H9 (cell line): ENCODE data around the gene CLMN. TPM values are rescaled to one million over a fixed set of nuclear protein-coding genes. Genes with fewer than 3 reads are reported as not detected.

Source experiments
- DNase-seq: peaks from one replicate; pipeline ENCODE4 v3.0.0-alpha.2; 2017
- H2AFZ ChIP-seq: one replicate; pipeline ENCODE4 v1.6.1; 2013; ENCODE audit warnings: mild to moderate bottlenecking, low read length, control low read depth, moderate library complexity
- H2AK5ac ChIP-seq: 2 replicates; pipeline ENCODE4 v1.6.1; 2013; ENCODE audit warnings: low read length, control low read depth, mixed read lengths; ENCODE audit not compliant: insufficient read length
- H2BK120ac ChIP-seq: one replicate; pipeline ENCODE4 v1.6.1; 2013; ENCODE audit warnings: low read depth, mild to moderate bottlenecking, low read length, control low read depth, inconsistent platforms; ENCODE audit not compliant: poor library complexity, severe bottlenecking
- H2BK12ac ChIP-seq: 2 replicates; pipeline ENCODE4 v1.6.1; 2013; ENCODE audit warnings: low read length, control low read depth, mixed read lengths, low read depth; ENCODE audit not compliant: insufficient read length
- H2BK15ac ChIP-seq: 2 replicates; pipeline ENCODE4 v1.6.1; 2013; ENCODE audit warnings: low read depth, low read length, control low read depth
- H2BK20ac ChIP-seq: one replicate; pipeline ENCODE4 v1.6.1; 2013; ENCODE audit warnings: low read depth, mild to moderate bottlenecking, low read length, control low read depth, inconsistent platforms; ENCODE audit not compliant: poor library complexity, severe bottlenecking
- H2BK5ac ChIP-seq: 2 replicates; pipeline ENCODE4 v1.6.1; 2013; ENCODE audit warnings: low read length, control low read depth, mixed read lengths; ENCODE audit not compliant: insufficient read length
- H3K14ac ChIP-seq: 2 replicates; pipeline ENCODE4 v1.6.1; 2013; ENCODE audit warnings: low read length, control low read depth; ENCODE audit not compliant: insufficient read depth
- H3K18ac ChIP-seq: 2 replicates; pipeline ENCODE4 v1.6.1; 2013; ENCODE audit warnings: low read depth, mild to moderate bottlenecking, mixed read lengths, low read length, control low read depth; ENCODE audit not compliant: insufficient read length
- H3K23ac ChIP-seq: 2 replicates; pipeline ENCODE4 v1.6.1; 2013; ENCODE audit warnings: low read length, control low read depth, mixed read lengths, low read depth; ENCODE audit not compliant: insufficient read length
- H3K23me2 ChIP-seq: 2 replicates; pipeline ENCODE4 v1.6.1; 2013; ENCODE audit warnings: low read depth, mild to moderate bottlenecking, mixed read lengths, low read length, control low read depth; ENCODE audit not compliant: insufficient read length, poor library complexity, severe bottlenecking
- H3K27ac ChIP-seq: 2 replicates; pipeline ENCODE4 v1.5.1; 2013; ENCODE audit warnings: low read length, control low read depth, mixed read lengths, low read depth; ENCODE audit not compliant: insufficient read length
- H3K27me3 ChIP-seq: 2 replicates; pipeline ENCODE4 v1.6.1; 2013; ENCODE audit warnings: low read length, control low read depth, inconsistent platforms; ENCODE audit not compliant: insufficient read depth
- H3K4ac ChIP-seq: 2 replicates; pipeline ENCODE4 v1.6.1; 2013; ENCODE audit warnings: low read depth, mild to moderate bottlenecking, control low read depth, inconsistent platforms, low read length, moderate library complexity
- H3K4me1 ChIP-seq: 2 replicates; pipeline ENCODE4 v1.6.1; 2013; ENCODE audit warnings: low read length, control low read depth, inconsistent platforms; ENCODE audit not compliant: insufficient read depth
- H3K4me2 ChIP-seq: 2 replicates; pipeline ENCODE4 v1.6.1; 2013; ENCODE audit warnings: low read length, control low read depth, mixed read lengths; ENCODE audit not compliant: insufficient read length, insufficient read depth
- H3K56ac ChIP-seq: 2 replicates; pipeline ENCODE4 v1.6.1; 2013; ENCODE audit warnings: low read depth, mild to moderate bottlenecking, mixed read lengths, low read length, control low read depth; ENCODE audit not compliant: insufficient read length
- H3K79me1 ChIP-seq: 2 replicates; pipeline ENCODE4 v1.6.1; 2013; ENCODE audit warnings: low read depth, mild to moderate bottlenecking, moderate library complexity, low read length, control low read depth, inconsistent platforms; ENCODE audit not compliant: insufficient read depth, poor library complexity, severe bottlenecking
- H3K79me2 ChIP-seq: 2 replicates; pipeline ENCODE4 v1.6.1; 2013; ENCODE audit warnings: low read length, control low read depth, inconsistent platforms; ENCODE audit not compliant: insufficient read depth
- H3K9ac ChIP-seq: 2 replicates; pipeline ENCODE4 v1.6.1; 2013; ENCODE audit warnings: low read length, control low read depth, mixed read lengths; ENCODE audit not compliant: insufficient read length; ENCODE audit errors: extremely low read depth
- H3K9me3 ChIP-seq: one replicate; pipeline ENCODE4 v1.6.1; 2013; ENCODE audit warnings: low read depth, low read length, inconsistent platforms; ENCODE audit not compliant: control insufficient read depth
- H3T11ph ChIP-seq: one replicate; pipeline ENCODE4 v1.6.1; 2013; ENCODE audit warnings: mild to moderate bottlenecking, low read length, control low read depth, inconsistent platforms
- H4K20me1 ChIP-seq: one replicate; pipeline ENCODE4 v1.6.1; 2013; ENCODE audit not compliant: control insufficient read depth, insufficient read length, insufficient read depth
- H4K5ac ChIP-seq: 2 replicates; pipeline ENCODE4 v1.6.1; 2013; ENCODE audit warnings: low read depth, mild to moderate bottlenecking, mixed read lengths, low read length, control low read depth; ENCODE audit not compliant: insufficient read length
- H4K8ac ChIP-seq: replicated peaks from 2 replicates; pipeline ENCODE4 v1.6.1; 2013; ENCODE audit warnings: low read length, control low read depth, mixed read lengths, low read depth; ENCODE audit not compliant: insufficient read length
- H4K91ac ChIP-seq: 2 replicates; pipeline ENCODE4 v1.6.1; 2013; ENCODE audit warnings: low read depth, mild to moderate bottlenecking, moderate library complexity, mixed read lengths, low read length, control low read depth; ENCODE audit not compliant: insufficient read length
- H3K27ac Mint-ChIP-seq, 3 experiments: 2 replicates in 2 of 3; 3 replicates in 1 of 3; pipeline ENCODE4 v1.8.0; 2020 to 2021; ENCODE audit warnings: mixed read lengths in 3 of 3, mild to moderate bottlenecking in 1 of 3, moderate library complexity in 1 of 3
- H3K27me3 Mint-ChIP-seq: 2 replicates; pipeline ENCODE4 v1.8.0; 2021; ENCODE audit warnings: low read depth, mild to moderate bottlenecking, moderate library complexity, mixed read lengths
- H3K36me3 Mint-ChIP-seq, 3 experiments: 2 replicates in 2 of 3; 3 replicates in 1 of 3; pipeline ENCODE4 v1.8.0; 2020 to 2021; ENCODE audit warnings: low read depth in 3 of 3, mixed read lengths in 3 of 3; ENCODE audit not compliant: insufficient read depth in 1 of 3
- H3K4me1 Mint-ChIP-seq, 2 experiments: 2 replicates each; pipeline ENCODE4 v1.8.0; 2020; ENCODE audit warnings: mixed read lengths in 2 of 2
- H3K4me3 Mint-ChIP-seq, 2 experiments: 2 replicates in 1 of 2; 3 replicates in 1 of 2; pipeline ENCODE4 v1.8.0; 2020 to 2021; ENCODE audit warnings: mild to moderate bottlenecking in 2 of 2, mixed read lengths in 2 of 2, moderate library complexity in 1 of 2
- H3K9me3 Mint-ChIP-seq, 2 experiments: 2 replicates in 1 of 2; 3 replicates in 1 of 2; pipeline ENCODE4 v1.8.0; 2020; ENCODE audit warnings: mild to moderate bottlenecking in 2 of 2, mixed read lengths in 2 of 2, moderate library complexity in 1 of 2
- WGBS: extraction: QIAGEN DNeasy Blood & Tissue Kit; methylation state at CpG from one replicate; pipeline ENCODE4 v1.1.7; 2013; ENCODE audit warnings: missing lambda C conversion rate, low lambda C conversion rate, mixed read lengths; ENCODE audit not compliant: insufficient read length; ENCODE audit errors: extremely low coverage; 5-methylcytosine and 5-hydroxymethylcytosine counted together
- total RNA-seq: library from RNA; stranded (reverse); gene quantifications from 2 replicates; pipeline ENCODE4 v1.2.1, GENCODE V29; 2021
- TF ChIP-seq, protein P1 (sequence below): fragments of 200-600 bp; sonication (generic); conservative IDR thresholded peaks from 3 replicates; pipeline ENCODE4 v1.8.0; 2021; ENCODE audit warnings: antibody characterized with exemption, mild to moderate bottlenecking

Gene CLMN
- total RNA-seq, 1 experiment from 2014 or later, result 7.6 TPM

DNA sequence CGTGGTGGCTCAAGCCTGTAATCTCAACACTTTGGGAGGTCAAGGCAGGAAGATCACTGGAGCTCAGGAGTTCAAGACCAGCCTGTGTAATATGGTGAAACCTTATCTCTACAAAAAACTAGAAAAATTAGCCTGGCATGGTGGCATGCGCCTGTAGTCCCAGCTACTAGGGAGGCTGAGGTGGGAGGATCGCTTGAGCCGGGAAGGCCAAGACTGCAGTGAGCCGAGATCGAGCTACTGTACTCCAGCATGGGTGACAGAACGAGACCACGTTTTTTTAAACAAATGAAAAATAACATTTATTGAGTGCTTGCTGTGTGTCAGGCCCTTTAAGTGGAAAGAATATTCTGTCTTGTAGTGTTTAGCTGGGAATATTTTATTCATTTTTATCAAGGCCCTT lies 26.6 kb upstream of the CLMN start:
- H4K20me1 ChIP-seq, result no peaks in the 10 kb centered on the region
- no peak overlapping the region for H2AFZ ChIP-seq
- no peaks in the 10 kb centered on the region for H3K79me1 ChIP-seq
- H2BK15ac ChIP-seq, result no peak overlapping the region
- H2BK5ac ChIP-seq, result no peak overlapping the region
- no peak overlapping the region for H3K14ac ChIP-seq
- no peak overlapping the region for H3K18ac ChIP-seq
- H4K8ac ChIP-seq, result no peak overlapping the region
- no peaks in the 10 kb centered on the region for H3K4me1 ChIP-seq
- peaks cover 0 to 7% of the 10 kb centered on the region in 2 experiments; a peak in 2 of 4 replicates for H3K4me1 Mint-ChIP-seq
- H3K9ac ChIP-seq, result no peak overlapping the region
- no peak overlapping the region for H4K91ac ChIP-seq
- H3K4me3 Mint-ChIP-seq, result no peak overlapping the region
- no peak overlapping the region for H2BK12ac ChIP-seq
- H3K9me3 ChIP-seq, result no peaks in the 10 kb centered on the region
- H3K4ac ChIP-seq, result no peak overlapping the region
- TF ChIP-seq, protein P1, sequence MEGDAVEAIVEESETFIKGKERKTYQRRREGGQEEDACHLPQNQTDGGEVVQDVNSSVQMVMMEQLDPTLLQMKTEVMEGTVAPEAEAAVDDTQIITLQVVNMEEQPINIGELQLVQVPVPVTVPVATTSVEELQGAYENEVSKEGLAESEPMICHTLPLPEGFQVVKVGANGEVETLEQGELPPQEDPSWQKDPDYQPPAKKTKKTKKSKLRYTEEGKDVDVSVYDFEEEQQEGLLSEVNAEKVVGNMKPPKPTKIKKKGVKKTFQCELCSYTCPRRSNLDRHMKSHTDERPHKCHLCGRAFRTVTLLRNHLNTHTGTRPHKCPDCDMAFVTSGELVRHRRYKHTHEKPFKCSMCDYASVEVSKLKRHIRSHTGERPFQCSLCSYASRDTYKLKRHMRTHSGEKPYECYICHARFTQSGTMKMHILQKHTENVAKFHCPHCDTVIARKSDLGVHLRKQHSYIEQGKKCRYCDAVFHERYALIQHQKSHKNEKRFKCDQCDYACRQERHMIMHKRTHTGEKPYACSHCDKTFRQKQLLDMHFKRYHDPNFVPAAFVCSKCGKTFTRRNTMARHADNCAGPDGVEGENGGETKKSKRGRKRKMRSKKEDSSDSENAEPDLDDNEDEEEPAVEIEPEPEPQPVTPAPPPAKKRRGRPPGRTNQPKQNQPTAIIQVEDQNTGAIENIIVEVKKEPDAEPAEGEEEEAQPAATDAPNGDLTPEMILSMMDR, result no peak
- no peak overlapping the region for H4K5ac ChIP-seq
- no peak overlapping the region; a peak in 1 of 7 replicates for H3K27ac Mint-ChIP-seq
- no peaks in the 10 kb centered on the region for H3K23me2 ChIP-seq
- no peak overlapping the region for H2BK20ac ChIP-seq
- H3K27me3 Mint-ChIP-seq, result peaks cover 1% of the 10 kb centered on the region; the same call in 1 of the 2 replicates
- no peak overlapping the region for H3K23ac ChIP-seq
- no peaks in the 10 kb centered on the region for H3K27me3 ChIP-seq
- DNase-seq, result no peak
- no peak overlapping the region for H3K27ac ChIP-seq
- H3K4me2 ChIP-seq, result no peak overlapping the region
- no peaks in the 10 kb centered on the region for H3K36me3 Mint-ChIP-seq
- H2BK120ac ChIP-seq, result no peak overlapping the region
- H2AK5ac ChIP-seq, result no peak overlapping the region
- H3K9me3 Mint-ChIP-seq, result no peaks in the 10 kb centered on the region
- no peak overlapping the region for H3K56ac ChIP-seq
- no CpG with 5 or more reads among the region's 8 CpGs for WGBS
- no peak overlapping the region for H3T11ph ChIP-seq
- no peaks in the 10 kb centered on the region for H3K79me2 ChIP-seq
